ENCODE data around the gene GABRG3. TPM values are rescaled to one million over a fixed set of nuclear protein-coding genes. Genes with fewer than 3 reads are reported as not detected.

GABRG3 gene
- total RNA-seq, 1 experiment from 2014 or later, result not detected

- H3K36me3 ChIP-seq (ENCODE audit: control insufficient read depth in 1 of 2, insufficient read depth in 2 of 2, low read length in 2 of 2), result no peaks in the 10 kb centered on the region
- H3K27ac ChIP-seq (ENCODE audit: low read depth, low read length), result no peak overlapping the region
- no peak overlapping the region for H3K4me2 ChIP-seq (ENCODE audit: low read length)
- no TSS peak for BruUV-seq (replicated peaks)
- no peak overlapping the region for H3K4me3 ChIP-seq (replicated peaks in 1 of 2; ENCODE audit: low read depth in 1 of 2, low read length in 2 of 2)
- H3K79me2 ChIP-seq (ENCODE audit: insufficient read depth, low read length), result no peaks in the 10 kb centered on the region
- H3K4me1 ChIP-seq (ENCODE audit: control insufficient read depth in 1 of 2, insufficient read depth in 2 of 2, low read length in 2 of 2), result no peaks in the 10 kb centered on the region
- no peaks in the 10 kb centered on the region for H3K27me3 ChIP-seq (ENCODE audit: insufficient read depth, low read length)
- no peak for ATAC-seq
- H4K20me1 ChIP-seq (ENCODE audit: insufficient read depth), result no peaks in the 10 kb centered on the region
- TF ChIP-seq CEBPB (IDR thresholded peaks at IDR 0.05; ENCODE audit: low read depth) (no peak), ZNF274 (IDR thresholded peaks at IDR 0.05; ENCODE audit: low read depth, low read length) (no peak), ELF1 (IDR thresholded peaks at IDR 0.05; ENCODE audit: borderline replicate concordance, low read depth) (no peak), EZH2phosphoT487 (IDR thresholded peaks at IDR 0.05; ENCODE audit: borderline replicate concordance) (no peak), CBX3 (IDR thresholded peaks at IDR 0.05; ENCODE audit: low read depth) (no peak), JUND (IDR thresholded peaks at IDR 0.05) (no peak), SRF (IDR thresholded peaks at IDR 0.05; ENCODE audit: low read depth) (no peak), SP1 (IDR thresholded peaks at IDR 0.05; ENCODE audit: low read depth) (no peak), TCF7L2 (IDR thresholded peaks at IDR 0.05; ENCODE audit: borderline replicate concordance, extremely low read depth, insufficient read depth, insufficient read length) (no peak), EGR1 (IDR thresholded peaks at IDR 0.05; ENCODE audit: low read depth) (no peak), FOSL1 (IDR thresholded peaks at IDR 0.05; ENCODE audit: low read depth) (no peak), RAD21 (IDR thresholded peaks at IDR 0.05; ENCODE audit: low read depth) (no peak), SIN3A (IDR thresholded peaks at IDR 0.05; ENCODE audit: low read depth) (no peak)
- TF ChIP-seq, protein P1, sequence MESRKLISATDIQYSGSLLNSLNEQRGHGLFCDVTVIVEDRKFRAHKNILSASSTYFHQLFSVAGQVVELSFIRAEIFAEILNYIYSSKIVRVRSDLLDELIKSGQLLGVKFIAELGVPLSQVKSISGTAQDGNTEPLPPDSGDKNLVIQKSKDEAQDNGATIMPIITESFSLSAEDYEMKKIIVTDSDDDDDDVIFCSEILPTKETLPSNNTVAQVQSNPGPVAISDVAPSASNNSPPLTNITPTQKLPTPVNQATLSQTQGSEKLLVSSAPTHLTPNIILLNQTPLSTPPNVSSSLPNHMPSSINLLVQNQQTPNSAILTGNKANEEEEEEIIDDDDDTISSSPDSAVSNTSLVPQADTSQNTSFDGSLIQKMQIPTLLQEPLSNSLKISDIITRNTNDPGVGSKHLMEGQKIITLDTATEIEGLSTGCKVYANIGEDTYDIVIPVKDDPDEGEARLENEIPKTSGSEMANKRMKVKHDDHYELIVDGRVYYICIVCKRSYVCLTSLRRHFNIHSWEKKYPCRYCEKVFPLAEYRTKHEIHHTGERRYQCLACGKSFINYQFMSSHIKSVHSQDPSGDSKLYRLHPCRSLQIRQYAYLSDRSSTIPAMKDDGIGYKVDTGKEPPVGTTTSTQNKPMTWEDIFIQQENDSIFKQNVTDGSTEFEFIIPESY (IDR thresholded peaks at IDR 0.05; ENCODE audit: extremely low read depth, insufficient replicate concordance, low read length), result no peak
- TF ChIP-seq, protein P2, sequence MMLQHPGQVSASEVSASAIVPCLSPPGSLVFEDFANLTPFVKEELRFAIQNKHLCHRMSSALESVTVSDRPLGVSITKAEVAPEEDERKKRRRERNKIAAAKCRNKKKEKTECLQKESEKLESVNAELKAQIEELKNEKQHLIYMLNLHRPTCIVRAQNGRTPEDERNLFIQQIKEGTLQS (IDR thresholded peaks at IDR 0.05), result no peak
- TF ChIP-seq, protein P3, sequence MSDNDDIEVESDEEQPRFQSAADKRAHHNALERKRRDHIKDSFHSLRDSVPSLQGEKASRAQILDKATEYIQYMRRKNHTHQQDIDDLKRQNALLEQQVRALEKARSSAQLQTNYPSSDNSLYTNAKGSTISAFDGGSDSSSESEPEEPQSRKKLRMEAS (IDR thresholded peaks at IDR 0.05), result no peak
- CTCF ChIA-PET, result no interaction called here
- H3K9me2 ChIP-seq (ENCODE audit: insufficient read depth), result no peaks in the 10 kb centered on the region
- no peak for DNase-seq (ENCODE audit: low read depth, low spot score)
- no peak overlapping the region for H3K9ac ChIP-seq (ENCODE audit: low read length)
- peaks cover 32 to 54% of the 10 kb centered on the region in 2 experiments; a peak in 2 of 4 replicates for H3K9me3 ChIP-seq (ENCODE audit: control insufficient read depth in 1 of 2, insufficient read depth in 1 of 2, low read depth in 1 of 2, low read length in 2 of 2)
- H2AFZ ChIP-seq (ENCODE audit: low read depth, low read length, poor library complexity, severe bottlenecking), result no peak overlapping the region
- intact Hi-C loops (cut with micrococcal nuclease), result no loop called here
- POLR2A ChIA-PET, result no interaction called here
- RAD21 ChIA-PET (ENCODE audit: low non-redundant PET in 1 of 2, low total read pairs in 2 of 2, uncharacterized antibody in 2 of 2, unreplicated experiment in 2 of 2), result no interaction called here
These were observed 352.8 kb downstream of the GABRG3 start for GRCh38 chr15:27323801-27324200.

Measured in HCT116 (cell line).